ENCODE results near the gene HIVEP3. TPM values are rescaled to one million over a fixed set of nuclear protein-coding genes. Genes with fewer than 3 reads are reported as not detected.

The HIVEP3 gene
- total RNA-seq, 2 donors from 2014 or later: 4.7 to 5.8 TPM

DNA sequence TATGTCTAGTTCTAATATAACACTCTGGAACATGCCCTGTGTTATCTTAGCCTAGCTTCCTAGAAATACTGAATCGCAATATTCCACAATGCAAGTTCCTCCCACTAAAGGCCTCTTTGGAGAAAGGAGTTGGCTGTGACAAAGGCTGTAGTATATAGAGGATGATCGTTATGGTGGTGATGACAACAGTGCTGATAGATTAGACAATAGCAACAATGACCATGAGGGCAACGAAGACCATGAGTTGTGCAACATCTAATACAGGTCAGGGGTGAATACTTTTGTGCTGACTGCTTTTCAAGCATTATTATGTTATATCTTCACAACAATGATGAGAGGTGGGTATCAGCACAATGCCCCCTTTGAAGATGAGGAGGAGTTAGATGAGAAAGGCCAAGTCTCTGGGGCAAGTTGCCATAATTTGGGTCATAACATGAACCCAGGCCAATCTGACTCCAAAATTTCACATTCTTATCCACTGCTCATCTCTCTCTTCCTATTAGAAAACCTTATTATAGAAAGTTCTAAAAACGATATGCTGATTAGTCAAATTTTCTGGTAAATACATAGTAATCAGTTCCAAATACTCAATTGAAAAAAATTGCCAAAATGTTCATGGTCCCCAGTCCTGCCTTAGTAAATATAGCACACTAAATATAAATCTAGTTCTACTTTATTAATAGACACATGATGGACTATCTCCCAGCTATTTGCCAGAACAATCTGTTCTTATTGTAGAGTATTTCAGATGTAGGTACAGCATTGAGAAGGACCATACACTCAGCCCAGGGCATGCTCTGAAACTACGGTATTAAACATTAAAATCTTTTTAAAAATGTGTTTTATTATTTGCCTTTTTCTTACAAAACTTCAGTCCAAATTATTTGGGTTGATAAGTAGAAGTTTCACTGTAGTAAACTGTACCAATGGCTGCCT lies 37.5 kb downstream of the HIVEP3 start:
- Histone ChIP-seq H3K9me3 (no peaks in the 10 kb centered on the region), H3K4me1 (peaks cover 0 to 82% of the 10 kb centered on the region in 2 donors), H3K4me3 (no peak overlapping the region), H3K36me3 (no peaks in the 10 kb centered on the region), H3K27ac (peak overlapping the region; percentile 74 to 86), H3K27me3 (no peaks in the 10 kb centered on the region)
- TF ChIP-seq, protein P1, sequence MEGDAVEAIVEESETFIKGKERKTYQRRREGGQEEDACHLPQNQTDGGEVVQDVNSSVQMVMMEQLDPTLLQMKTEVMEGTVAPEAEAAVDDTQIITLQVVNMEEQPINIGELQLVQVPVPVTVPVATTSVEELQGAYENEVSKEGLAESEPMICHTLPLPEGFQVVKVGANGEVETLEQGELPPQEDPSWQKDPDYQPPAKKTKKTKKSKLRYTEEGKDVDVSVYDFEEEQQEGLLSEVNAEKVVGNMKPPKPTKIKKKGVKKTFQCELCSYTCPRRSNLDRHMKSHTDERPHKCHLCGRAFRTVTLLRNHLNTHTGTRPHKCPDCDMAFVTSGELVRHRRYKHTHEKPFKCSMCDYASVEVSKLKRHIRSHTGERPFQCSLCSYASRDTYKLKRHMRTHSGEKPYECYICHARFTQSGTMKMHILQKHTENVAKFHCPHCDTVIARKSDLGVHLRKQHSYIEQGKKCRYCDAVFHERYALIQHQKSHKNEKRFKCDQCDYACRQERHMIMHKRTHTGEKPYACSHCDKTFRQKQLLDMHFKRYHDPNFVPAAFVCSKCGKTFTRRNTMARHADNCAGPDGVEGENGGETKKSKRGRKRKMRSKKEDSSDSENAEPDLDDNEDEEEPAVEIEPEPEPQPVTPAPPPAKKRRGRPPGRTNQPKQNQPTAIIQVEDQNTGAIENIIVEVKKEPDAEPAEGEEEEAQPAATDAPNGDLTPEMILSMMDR (IDR thresholded peaks at IDR 0.05): no peak
- DNase-seq (ENCODE audit: low spot score): no peak

DNA sequence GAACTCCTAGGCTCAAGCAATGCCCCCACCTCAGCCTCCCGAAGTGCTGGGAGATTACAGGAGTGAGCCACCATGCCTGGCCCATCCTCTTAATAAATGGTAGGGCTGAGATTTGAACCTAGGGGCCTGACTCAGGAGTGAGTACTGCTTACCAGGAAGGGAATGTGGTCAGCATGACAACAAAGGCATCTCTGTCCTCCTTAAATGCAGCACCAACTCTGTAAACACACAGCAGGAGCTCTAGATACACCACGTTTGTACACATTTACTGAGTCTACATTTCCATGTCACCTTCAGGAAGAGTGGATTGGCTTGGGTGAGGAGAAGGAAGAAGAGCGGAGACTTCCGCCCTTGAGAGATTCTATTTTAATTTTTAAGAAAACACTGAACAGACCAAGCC lies 38.5 kb downstream of the HIVEP3 start:
- Histone ChIP-seq H3K9me3 (no peaks in the 10 kb centered on the region), H3K27me3 (no peaks in the 10 kb centered on the region), H3K27ac (peak overlapping the region; percentile 74 to 86), H3K4me3 (no peak overlapping the region), H3K4me1 (peaks cover 0 to 92% of the 10 kb centered on the region in 2 donors), H3K36me3 (no peaks in the 10 kb centered on the region)
- TF ChIP-seq, protein P1 (IDR thresholded peaks at IDR 0.05): no peak
- DNase-seq (ENCODE audit: low spot score): no peak

DNA sequence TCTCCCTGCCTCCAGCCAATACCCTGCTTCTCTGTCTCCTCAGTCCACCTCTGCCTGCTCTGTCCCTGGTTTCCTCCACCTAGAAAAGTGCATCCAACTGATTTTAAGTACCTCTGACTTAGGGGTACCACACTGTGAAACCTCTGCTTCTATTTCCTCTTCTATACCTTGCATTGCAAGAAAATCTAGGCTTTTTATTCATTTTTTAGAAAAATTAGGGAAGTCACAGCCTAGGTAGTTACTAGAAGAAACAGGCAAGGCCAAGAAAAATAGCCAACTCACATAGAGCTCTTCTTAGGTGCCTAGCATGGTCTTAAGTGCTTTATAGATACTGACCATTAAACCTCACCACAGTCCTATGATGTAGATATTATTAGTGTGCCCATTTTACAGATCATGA lies 39.1 kb downstream of the HIVEP3 start:
- Histone ChIP-seq H3K4me1 (peaks cover 0 to 97% of the 10 kb centered on the region in 2 donors), H3K27ac (peak overlapping the region in 1 of 2 donors; percentile 86), H3K9me3 (no peaks in the 10 kb centered on the region), H3K36me3 (no peaks in the 10 kb centered on the region), H3K4me3 (no peak overlapping the region), H3K27me3 (no peaks in the 10 kb centered on the region)
- TF ChIP-seq, protein P1 (IDR thresholded peaks at IDR 0.05): no peak
- DNase-seq (ENCODE audit: low spot score): no peak

DNA sequence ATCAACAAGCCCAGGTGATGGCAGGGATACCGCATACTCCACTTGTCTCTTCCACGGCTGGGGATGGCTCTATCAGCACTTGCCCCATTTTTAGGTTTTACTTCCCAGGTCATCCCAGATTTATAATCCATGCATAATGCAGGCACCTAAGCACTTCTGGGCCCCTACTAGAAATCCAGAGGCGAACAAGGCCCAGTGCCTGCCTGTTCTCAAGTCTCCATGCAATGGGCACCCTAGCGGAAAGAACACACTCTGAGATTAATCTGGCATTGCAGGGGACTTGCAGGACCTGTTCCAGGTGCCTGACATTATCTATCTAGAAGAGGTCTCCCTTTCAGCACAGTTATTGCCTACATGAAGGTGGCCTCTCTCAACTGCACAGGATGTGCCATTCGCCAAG lies 39.8 kb downstream of the HIVEP3 start:
- Histone ChIP-seq H3K27me3 (no peaks in the 10 kb centered on the region), H3K4me1 (peaks cover 0 to 93% of the 10 kb centered on the region in 2 donors), H3K27ac (peak overlapping the region in 1 of 2 donors; percentile 86), H3K4me3 (no peak overlapping the region), H3K9me3 (no peaks in the 10 kb centered on the region), H3K36me3 (no peaks in the 10 kb centered on the region)
- DNase-seq (ENCODE audit: low spot score): no peak
- TF ChIP-seq, protein P1 (IDR thresholded peaks at IDR 0.05): no peak

DNA sequence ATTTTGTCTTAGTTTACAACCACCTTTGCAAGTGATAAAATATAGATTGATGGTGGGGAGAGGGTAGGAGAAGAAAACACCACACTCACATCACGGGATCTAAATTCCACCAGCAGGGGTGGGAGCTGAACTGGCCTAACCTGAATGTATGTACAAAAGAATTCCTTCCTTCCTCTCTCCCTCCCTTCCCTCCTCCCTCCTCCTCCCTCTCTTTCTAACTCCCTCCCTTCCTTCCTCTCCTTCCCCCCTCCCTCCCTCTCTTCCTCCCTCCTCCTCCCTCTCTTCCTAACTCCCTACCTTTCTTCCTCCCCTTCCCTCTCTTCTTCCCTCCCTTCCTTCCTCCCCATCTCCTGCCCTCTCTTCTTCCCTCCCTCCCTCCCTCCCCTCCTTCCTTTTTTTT lies 40.2 kb downstream of the HIVEP3 start:
- no peaks in the 10 kb centered on the region for H3K36me3 ChIP-seq
- TF ChIP-seq, protein P1 (IDR thresholded peaks at IDR 0.05): no peak
- peaks cover 0 to 89% of the 10 kb centered on the region in 2 donors for H3K4me1 ChIP-seq
- H3K4me3 ChIP-seq: no peak overlapping the region
- peak overlapping the region in 1 of 2 donors; percentile 86 for H3K27ac ChIP-seq
- H3K27me3 ChIP-seq: no peaks in the 10 kb centered on the region
- DNase-seq (ENCODE audit: low spot score): no peak
- no peaks in the 10 kb centered on the region for H3K9me3 ChIP-seq

Measured in right atrium auricular region (tissue), 2 donors.